Stimulated activated memory B cell treated with anti-CD40 and anti-IgM and Interleukin-4, amounts not matched to agents 10 μg/mL and 1 μg/mL and 100 μg/mL, for 72 hours (primary cell): ENCODE data around the gene SELP.

Experiments
- ATAC-seq: fragments of 150-1000 bp; cut with Tn5 transposase; 2 replicates; pipeline ENCODE4 v1.10.0; 2021
- H3K27ac Mint-ChIP-seq: one replicate; pipeline ENCODE4 v1.8.0; 2022; ENCODE audit warnings: mild to moderate bottlenecking, mixed read lengths
- H3K27me3 Mint-ChIP-seq: one replicate; pipeline ENCODE4 v1.8.0; 2022; ENCODE audit warnings: mixed read lengths
- H3K36me3 Mint-ChIP-seq: one replicate; pipeline ENCODE4 v1.8.0; 2022; ENCODE audit warnings: mixed read lengths
- H3K4me1 Mint-ChIP-seq: one replicate; pipeline ENCODE4 v1.8.0; 2022; ENCODE audit warnings: mixed read lengths
- H3K4me3 Mint-ChIP-seq: one replicate; pipeline ENCODE4 v1.8.0; 2022; ENCODE audit warnings: mild to moderate bottlenecking, moderate library complexity, mixed read lengths
- H3K9me3 Mint-ChIP-seq: one replicate; pipeline ENCODE4 v1.8.0; 2022; ENCODE audit warnings: mixed read lengths

SELP gene

GRCh38 chr1:169595764-169596711 is 33.9 kb downstream of the SELP start:
- Mint-ChIP-seq H3K36me3 (no peaks in the 10 kb centered on the region), H3K4me3 (no peak overlapping the region), H3K27ac (no peak overlapping the region), H3K4me1 (peaks cover 32% of the 10 kb centered on the region), H3K9me3 (no peaks in the 10 kb centered on the region), H3K27me3 (no peaks in the 10 kb centered on the region)
- no peak for ATAC-seq

- no peak overlapping the region for H3K4me3 Mint-ChIP-seq
- peaks cover 27% of the 10 kb centered on the region for H3K4me1 Mint-ChIP-seq
- H3K27ac Mint-ChIP-seq = peak overlapping the region; percentile 13
- H3K27me3 Mint-ChIP-seq = no peaks in the 10 kb centered on the region
- peak; percentile 88 for ATAC-seq
- H3K36me3 Mint-ChIP-seq = no peaks in the 10 kb centered on the region
- H3K9me3 Mint-ChIP-seq = no peaks in the 10 kb centered on the region
Measured at GRCh38 chr1:169594391-169594790, 35.5 kb downstream of the SELP start.

- H3K27ac Mint-ChIP-seq = no peak overlapping the region
- peaks cover 39% of the 10 kb centered on the region for H3K4me1 Mint-ChIP-seq
Measured at GRCh38 chr1:169590932-169591331, 39.0 kb downstream of the SELP start.

GRCh38 chr1:169588785-169589485 is 41.0 kb downstream of the SELP start:
- Mint-ChIP-seq H3K4me3 (no peak overlapping the region), H3K27me3 (peaks cover 15% of the 10 kb centered on the region), H3K36me3 (no peaks in the 10 kb centered on the region), H3K4me1 (peaks cover 30% of the 10 kb centered on the region), H3K9me3 (no peaks in the 10 kb centered on the region), H3K27ac (no peak overlapping the region)
- no peak for ATAC-seq

More at GRCh38 chr1:169590932-169591331, 39.0 kb downstream of the SELP start:
- Mint-ChIP-seq H3K9me3 (no peaks in the 10 kb centered on the region), H3K27me3 (peaks cover 8% of the 10 kb centered on the region), H3K36me3 (no peaks in the 10 kb centered on the region), H3K4me3 (no peak overlapping the region)
- ATAC-seq = no peak

GRCh38 chr1:169588112-169588511 is 41.8 kb downstream of the SELP start:
- peaks cover 24% of the 10 kb centered on the region for H3K4me1 Mint-ChIP-seq
- H3K4me3 Mint-ChIP-seq = no peak overlapping the region
- no peak overlapping the region for H3K27ac Mint-ChIP-seq

GRCh38 chr1:169586395-169587255 is 43.3 kb downstream of the SELP start, which contains the start of gene F5:
Gene F5, minus strand, starts transcription at chr1:169586481. Its CDS starts 95 bp downstream, at chr1:169586386.
- Mint-ChIP-seq H3K9me3 (no peaks in the 10 kb centered on the region), H3K27me3 (peaks cover 15% of the 10 kb centered on the region), H3K4me3 (peak within 1 kb of the TSS; percentile 67), H3K27ac (no peak within 1 kb of the TSS), H3K4me1 (peaks cover 19% of the 10 kb centered on the region), H3K36me3 (no peaks in the 10 kb centered on the region)
- ATAC-seq = peak; percentile 91

More at GRCh38 chr1:169588112-169588511, 41.8 kb downstream of the SELP start:
- Mint-ChIP-seq H3K36me3 (no peaks in the 10 kb centered on the region), H3K9me3 (no peaks in the 10 kb centered on the region), H3K27me3 (peaks cover 15% of the 10 kb centered on the region)
- no peak for ATAC-seq

- peaks cover 19% of the 10 kb centered on the region for H3K4me1 Mint-ChIP-seq
Measured at GRCh38 chr1:169586067-169586394, 43.9 kb downstream of the SELP start.

GRCh38 chr1:169585181-169585580 is 44.7 kb downstream of the SELP start:
- H3K27ac Mint-ChIP-seq = no peak overlapping the region

More at GRCh38 chr1:169586067-169586394, 43.9 kb downstream of the SELP start:
- Mint-ChIP-seq H3K27ac (no peak overlapping the region), H3K27me3 (peaks cover 15% of the 10 kb centered on the region), H3K36me3 (no peaks in the 10 kb centered on the region), H3K4me3 (peak overlapping the region; percentile 67), H3K9me3 (no peaks in the 10 kb centered on the region)
- peak; percentile 47 for ATAC-seq

GRCh38 chr1:169584483-169585144 is 45.3 kb downstream of the SELP start:
- peaks cover 15% of the 10 kb centered on the region for H3K27me3 Mint-ChIP-seq
- no peak for ATAC-seq
- H3K9me3 Mint-ChIP-seq = no peaks in the 10 kb centered on the region
- no peak overlapping the region for H3K27ac Mint-ChIP-seq
- no peak overlapping the region for H3K4me3 Mint-ChIP-seq
- peaks cover 19% of the 10 kb centered on the region for H3K4me1 Mint-ChIP-seq
- H3K36me3 Mint-ChIP-seq = no peaks in the 10 kb centered on the region

More at GRCh38 chr1:169585181-169585580, 44.7 kb downstream of the SELP start:
- Mint-ChIP-seq H3K27me3 (peaks cover 15% of the 10 kb centered on the region), H3K36me3 (no peaks in the 10 kb centered on the region), H3K4me3 (no peak overlapping the region), H3K9me3 (no peaks in the 10 kb centered on the region), H3K4me1 (peaks cover 19% of the 10 kb centered on the region)
- no peak for ATAC-seq

- Mint-ChIP-seq H3K4me1 (no peaks in the 10 kb centered on the region), H3K9me3 (no peaks in the 10 kb centered on the region), H3K36me3 (no peaks in the 10 kb centered on the region), H3K4me3 (no peak overlapping the region), H3K27ac (no peak overlapping the region), H3K27me3 (peaks cover 11% of the 10 kb centered on the region)
- no peak for ATAC-seq
Measured at GRCh38 chr1:169577981-169578738, 51.8 kb downstream of the SELP start.

GRCh38 chr1:169576935-169577331 is 53.0 kb downstream of the SELP start:
- no peak for ATAC-seq
- no peak overlapping the region for H3K27ac Mint-ChIP-seq
- H3K4me1 Mint-ChIP-seq = no peaks in the 10 kb centered on the region
- no peak overlapping the region for H3K4me3 Mint-ChIP-seq
- no peaks in the 10 kb centered on the region for H3K36me3 Mint-ChIP-seq
- no peaks in the 10 kb centered on the region for H3K9me3 Mint-ChIP-seq
- peaks cover 11% of the 10 kb centered on the region for H3K27me3 Mint-ChIP-seq

GRCh38 chr1:169576241-169576934 is 53.5 kb downstream of the SELP start:
- Mint-ChIP-seq H3K27me3 (peaks cover 11% of the 10 kb centered on the region), H3K27ac (no peak overlapping the region), H3K4me1 (no peaks in the 10 kb centered on the region), H3K9me3 (no peaks in the 10 kb centered on the region), H3K4me3 (no peak overlapping the region), H3K36me3 (no peaks in the 10 kb centered on the region)
- ATAC-seq = no peak

GRCh38 chr1:169574336-169574735 is 55.6 kb downstream of the SELP start:
- Mint-ChIP-seq H3K27me3 (peaks cover 11% of the 10 kb centered on the region), H3K27ac (no peak overlapping the region), H3K4me3 (no peak overlapping the region), H3K9me3 (no peaks in the 10 kb centered on the region), H3K4me1 (no peaks in the 10 kb centered on the region), H3K36me3 (no peaks in the 10 kb centered on the region)
- no peak for ATAC-seq
